NCI-H2107 (cell line): ENCODE measurements around the gene TMEM87A.
A peak's percentile ranks its signal among the peaks of the same experiment; 100 is the strongest.
"Not testable (repeated sequence)": the region's sequence is repeated elsewhere in the genome, so short reads cannot be mapped to it uniquely, and the experiment has no call there.

Experiments used
- DNase-seq: peaks from one replicate; lab custom pipeline; 2025; lab: John Stamatoyannopoulos, UW

Gene TMEM87A

DNA sequence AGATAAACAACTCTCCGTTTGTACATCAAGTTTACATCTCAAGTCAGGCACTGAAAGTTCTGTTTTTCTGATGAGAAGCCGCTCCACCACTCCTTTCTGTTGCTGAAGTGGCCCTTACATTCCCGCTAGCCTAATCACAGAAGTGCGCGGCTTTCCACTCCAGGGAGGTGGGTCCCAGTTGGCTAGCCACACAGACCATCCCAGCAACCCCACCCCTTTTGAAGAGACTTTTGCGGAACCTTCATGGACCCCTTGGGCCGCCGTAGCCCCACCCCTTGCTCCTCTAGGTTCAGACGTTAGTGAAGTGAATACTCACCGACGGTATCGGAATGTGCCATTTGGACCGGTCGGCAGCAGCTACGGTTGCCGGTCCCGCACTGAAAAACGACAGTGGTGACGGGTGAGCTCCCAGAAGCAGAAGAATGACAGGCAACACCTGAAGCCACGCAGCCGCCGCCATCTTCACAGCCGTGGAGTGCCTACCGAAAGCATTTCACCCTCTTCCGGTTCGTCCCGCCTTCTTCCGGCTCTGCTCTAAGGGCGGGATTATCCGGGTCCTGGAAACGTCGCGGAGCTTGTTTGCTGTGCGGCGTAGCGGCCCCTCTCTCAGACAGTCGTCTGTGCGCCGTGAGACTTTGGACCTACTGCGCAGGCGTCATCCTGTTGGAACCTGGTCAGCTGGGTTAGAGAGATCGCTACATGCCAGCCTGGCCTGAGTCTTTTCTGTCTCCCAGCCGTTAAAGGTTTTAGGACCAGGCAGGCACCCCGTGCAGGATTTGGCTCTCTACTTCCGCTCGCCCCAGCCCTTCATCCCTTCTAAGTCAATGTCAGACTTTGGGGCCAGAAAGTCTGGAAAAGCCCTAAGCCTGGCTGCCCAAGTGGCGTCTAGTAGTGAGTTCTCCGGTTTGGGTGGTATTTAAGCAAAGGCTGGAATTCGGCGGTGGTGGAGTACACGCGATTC, at the start of gene TMEM87A, which contains the start of gene GANC:
Gene TMEM87A (minus strand): TSS at position 495 of the 961 bp plus-strand sequence. CDS start 35 bp downstream, at position 460.
Gene GANC (plus strand): TSS at position 263 of the 961 bp plus-strand sequence. CDS start 1,281 bp downstream, outside the sequence.
- peak; percentile 83 for DNase-seq

GRCh38 chr15:42319206-42319605, 46.0 kb upstream of the TMEM87A start:
- DNase-seq = no peak

DNA sequence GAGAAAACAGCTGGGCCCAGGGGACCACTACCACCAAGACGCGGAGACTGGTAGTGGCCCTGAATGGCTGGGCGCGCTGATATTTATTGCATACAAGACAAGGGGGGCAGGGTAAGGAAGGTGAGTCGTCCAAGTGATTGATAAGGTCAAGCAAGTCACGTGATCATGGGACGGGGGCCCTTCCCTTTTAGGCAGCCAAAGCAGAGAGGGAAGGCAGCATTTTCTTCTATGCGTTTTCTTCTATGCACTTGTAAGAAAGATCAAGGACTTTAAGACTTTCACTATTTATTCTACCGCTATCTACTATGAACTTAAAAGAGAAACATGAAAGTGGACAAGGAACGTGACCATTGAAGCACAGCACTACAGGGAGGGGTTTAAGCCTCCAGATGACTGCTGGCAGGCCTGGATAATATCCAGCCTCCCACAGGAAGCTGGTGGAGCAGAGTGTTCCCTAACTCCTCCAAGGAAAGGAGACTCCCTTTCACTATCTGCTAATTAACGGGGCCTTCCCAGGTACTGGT, 43.1 kb upstream of the TMEM87A start:
- not testable (repeated sequence) for DNase-seq

DNA sequence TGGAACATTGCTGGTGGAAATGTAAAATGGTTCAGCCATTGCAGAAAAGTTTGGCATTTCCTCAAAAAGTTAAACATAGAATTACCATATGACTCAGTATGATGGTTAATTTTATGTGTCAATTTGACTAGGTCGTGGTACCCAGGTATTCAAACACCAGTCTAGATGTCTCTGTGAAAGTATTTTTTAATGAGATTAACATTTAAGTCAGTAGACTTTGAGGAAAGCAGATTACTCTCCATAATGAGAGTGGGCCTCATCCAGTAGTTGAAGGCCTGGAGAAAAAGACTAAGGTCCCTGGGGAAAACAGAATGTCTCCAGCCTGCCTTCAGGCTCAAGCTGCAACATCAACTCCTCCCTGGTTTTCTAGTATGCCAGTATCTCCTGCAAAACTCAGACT, 42.3 kb upstream of the TMEM87A start:
- no peak for DNase-seq

- DNase-seq = no peak
These were observed 41.6 kb upstream of the TMEM87A start for GRCh38 chr15:42314818-42315217.

DNA sequence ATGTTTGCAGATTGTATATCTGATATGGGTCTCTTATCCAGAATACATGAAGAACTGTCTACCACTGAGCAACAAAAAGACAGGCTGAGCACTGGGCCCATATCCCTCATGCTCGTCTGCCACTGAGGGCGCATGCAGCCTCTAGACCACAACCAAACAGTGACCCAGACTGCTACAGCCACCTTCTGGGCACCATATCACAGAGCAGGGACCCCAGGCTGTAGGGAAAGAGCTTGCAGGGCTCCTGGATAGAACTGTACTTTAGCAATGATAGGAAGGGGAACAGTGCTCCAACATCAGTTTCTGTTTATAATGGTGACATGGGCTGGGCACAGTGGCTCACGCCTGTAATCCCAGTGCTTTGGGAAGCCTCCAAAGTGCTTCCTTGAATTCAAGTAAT, 40.2 kb upstream of the TMEM87A start:
- DNase-seq = no peak

DNA sequence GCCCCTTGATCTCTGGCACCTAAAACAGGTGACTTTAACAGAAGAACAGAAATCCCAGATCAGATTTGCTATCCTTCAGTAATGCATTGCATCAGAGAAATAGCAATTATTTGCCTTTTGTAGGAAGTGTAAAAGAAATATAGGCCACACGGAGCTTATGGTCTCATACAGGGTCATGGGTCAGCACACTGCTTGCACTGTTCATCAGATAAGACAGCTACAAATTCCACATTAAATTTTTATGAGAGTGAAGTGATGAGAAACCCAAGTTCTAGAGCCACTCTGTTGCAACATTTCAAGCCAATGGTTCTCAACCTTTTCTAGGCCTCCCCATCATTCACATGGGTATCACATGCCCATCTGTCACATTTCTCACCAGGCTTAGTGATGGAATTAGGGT, 33.4 kb upstream of the TMEM87A start:
- no peak for DNase-seq

DNA sequence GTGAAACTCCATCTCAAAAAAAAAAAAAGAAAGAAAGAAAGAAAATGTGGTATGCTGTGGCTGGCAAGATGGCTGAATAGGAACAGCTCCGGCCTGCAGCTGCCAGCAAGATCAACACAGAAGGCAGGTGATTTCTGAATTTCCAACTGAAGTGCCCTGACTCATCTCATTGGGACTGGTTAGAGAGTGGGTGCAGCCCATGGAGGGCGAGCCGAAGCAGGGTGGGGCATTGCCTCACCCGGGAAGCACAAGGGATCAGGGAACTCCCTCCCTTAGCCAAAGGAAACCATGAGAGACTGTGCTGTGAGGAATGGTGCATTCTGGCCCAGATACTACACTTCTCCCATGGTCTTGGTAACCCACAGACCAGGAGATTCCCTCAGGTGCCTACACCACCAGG, 27.8 kb upstream of the TMEM87A start:
- not testable (repeated sequence) for DNase-seq

- DNase-seq = no peak
These were observed 15.9 kb upstream of the TMEM87A start for GRCh38 chr15:42289166-42289565.

DNA sequence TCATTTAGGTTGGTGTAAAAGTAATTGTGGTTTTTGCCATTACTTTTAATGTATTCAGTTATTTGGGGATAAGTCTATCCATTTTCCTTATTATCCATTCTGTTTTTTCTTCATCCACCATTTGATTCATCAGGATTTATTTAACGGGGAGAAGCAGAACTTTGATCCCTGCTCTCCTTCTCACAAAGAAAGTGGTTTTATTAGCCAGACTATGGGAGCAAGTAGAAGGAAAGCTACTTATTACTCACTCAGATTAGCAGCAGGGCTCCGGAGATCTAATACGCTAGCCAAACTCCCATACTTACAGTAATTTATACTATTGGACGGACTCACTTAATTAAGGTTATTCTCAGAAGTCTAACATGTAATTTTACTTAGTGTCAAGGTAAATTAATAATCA, 14.7 kb upstream of the TMEM87A start:
- DNase-seq = no peak

DNA sequence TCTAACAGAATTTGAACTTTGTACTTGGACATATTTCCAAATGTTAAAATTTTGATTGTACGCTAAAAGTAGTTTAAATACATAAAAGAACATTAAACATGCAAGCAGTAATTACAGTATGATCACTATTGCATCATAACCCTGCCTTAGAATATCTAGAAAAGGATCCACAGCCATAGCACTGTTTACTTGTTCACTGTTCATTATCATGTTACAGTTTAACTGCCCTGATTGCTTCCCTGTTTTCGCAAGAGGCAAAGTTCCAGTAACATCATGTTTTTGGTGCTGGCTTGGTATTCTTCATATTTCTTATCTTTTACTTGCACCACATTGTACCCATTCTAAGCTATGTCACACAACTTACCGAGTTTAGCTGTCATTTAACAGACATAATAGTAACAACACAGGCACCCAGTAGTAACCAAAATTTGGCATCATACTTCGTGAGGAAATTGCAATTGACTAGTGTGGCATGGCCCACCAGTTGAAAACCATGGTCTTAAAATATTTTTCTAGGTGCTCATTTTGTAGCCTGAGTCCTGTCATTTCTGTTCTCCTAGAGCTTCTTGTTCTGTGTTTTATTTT, 13.3 kb upstream of the TMEM87A start:
- DNase-seq = no peak

GRCh38 chr15:42285034-42285433, 11.8 kb upstream of the TMEM87A start:
- no peak for DNase-seq

DNA sequence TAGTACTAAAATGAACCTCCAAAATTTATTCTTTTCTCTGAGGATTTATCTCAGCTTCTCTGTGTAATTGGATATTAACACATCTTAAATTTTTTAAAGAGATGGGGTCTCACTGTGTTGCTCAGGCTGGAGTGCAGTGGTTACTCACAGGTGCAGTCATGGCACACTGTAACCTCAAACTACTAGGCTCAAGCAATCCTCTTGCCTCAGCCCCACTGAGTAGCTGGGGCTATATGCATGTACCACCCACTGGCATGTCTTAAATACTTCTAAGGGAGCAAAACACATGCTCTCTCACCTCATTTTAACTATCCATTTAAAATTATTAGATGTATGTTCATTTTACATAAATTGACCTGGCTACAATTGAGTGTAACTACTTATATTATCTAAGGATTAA, 11.3 kb upstream of the TMEM87A start:
- no peak for DNase-seq

DNA sequence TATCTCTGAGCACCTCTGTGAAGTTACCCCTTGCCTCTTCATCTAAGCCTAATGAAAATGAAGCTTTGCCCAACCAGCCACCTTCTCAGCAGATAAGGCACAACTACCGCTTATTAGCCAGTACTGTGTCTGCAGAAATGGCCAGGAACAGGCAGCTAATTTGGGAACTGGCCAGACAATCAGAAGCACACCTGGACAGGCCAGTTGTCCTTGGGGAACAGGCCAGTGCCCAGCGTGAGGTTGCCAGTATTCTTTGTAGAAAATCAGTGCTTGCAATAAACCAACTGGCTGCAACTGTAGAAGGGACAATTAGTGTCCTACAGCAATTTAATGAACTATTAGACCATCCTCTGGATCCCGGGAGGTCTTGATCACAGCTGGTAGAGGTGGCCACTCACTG, 10.4 kb upstream of the TMEM87A start:
- DNase-seq = no peak

DNA sequence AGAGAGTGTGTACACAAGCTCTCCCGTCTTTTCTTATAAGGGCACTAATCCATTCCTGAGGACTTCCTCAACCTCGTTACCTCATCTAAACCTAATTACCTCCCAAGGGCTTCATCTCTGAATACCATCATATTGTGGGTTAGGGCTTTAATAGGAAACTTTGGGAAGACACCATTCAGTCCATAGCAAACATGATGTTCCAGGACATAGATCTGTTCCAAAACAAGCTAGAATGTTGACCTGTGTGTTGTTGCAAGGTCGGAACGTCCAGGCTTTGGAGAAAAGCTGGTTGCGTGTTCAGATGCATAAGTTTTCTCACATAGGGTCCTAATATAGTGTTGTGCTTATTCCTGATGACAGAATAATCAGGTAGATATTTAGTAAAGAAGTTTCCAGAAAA, 9.7 kb upstream of the TMEM87A start:
- DNase-seq = no peak

- no peak for DNase-seq
These were observed 9.1 kb upstream of the TMEM87A start for GRCh38 chr15:42282344-42282743.

DNA sequence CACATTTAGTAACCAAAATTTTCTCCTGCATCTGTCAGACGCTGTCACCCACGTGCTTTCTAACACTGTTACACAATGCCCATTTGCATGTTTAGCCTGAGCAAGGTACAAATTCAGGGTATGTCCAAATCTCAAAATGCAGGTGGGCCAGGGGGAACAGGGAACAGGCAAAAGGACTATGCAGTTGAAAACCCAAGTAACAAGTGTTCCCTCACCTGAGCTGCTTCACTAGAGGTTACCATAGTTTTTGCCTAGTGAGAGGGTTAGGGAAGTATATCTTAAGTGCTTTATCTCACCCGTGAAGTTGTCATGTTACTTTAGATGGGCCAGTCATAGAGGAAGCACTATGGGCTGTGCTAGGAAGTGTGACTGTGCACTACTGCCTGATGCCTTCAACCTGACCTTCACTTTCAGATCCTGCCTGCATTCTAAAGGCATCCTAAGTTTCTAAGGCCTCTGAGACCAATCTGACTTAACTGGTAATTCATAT, 6.0 kb upstream of the TMEM87A start:
- no peak for DNase-seq

- DNase-seq = no peak
These were observed 3.5 kb upstream of the TMEM87A start for GRCh38 chr15:42276762-42277161.

GRCh38 chr15:42275780-42276391, 2.7 kb upstream of the TMEM87A start:
- DNase-seq = no peak

DNA sequence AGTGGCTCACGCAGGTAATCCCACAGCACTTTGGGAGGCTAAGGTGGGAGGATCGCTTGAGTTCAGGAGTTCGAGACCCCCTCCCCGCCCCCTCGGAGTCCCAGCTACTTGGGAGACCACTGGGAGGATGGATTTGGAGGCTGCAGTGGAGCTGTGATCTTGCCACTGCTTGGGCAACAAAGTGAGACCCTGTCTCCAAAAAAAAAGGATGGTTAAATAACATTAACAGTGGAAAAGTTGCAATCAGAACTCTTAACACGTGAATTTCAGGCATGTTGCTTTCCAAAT, 1.4 kb upstream of the TMEM87A start:
- DNase-seq = no peak

DNA sequence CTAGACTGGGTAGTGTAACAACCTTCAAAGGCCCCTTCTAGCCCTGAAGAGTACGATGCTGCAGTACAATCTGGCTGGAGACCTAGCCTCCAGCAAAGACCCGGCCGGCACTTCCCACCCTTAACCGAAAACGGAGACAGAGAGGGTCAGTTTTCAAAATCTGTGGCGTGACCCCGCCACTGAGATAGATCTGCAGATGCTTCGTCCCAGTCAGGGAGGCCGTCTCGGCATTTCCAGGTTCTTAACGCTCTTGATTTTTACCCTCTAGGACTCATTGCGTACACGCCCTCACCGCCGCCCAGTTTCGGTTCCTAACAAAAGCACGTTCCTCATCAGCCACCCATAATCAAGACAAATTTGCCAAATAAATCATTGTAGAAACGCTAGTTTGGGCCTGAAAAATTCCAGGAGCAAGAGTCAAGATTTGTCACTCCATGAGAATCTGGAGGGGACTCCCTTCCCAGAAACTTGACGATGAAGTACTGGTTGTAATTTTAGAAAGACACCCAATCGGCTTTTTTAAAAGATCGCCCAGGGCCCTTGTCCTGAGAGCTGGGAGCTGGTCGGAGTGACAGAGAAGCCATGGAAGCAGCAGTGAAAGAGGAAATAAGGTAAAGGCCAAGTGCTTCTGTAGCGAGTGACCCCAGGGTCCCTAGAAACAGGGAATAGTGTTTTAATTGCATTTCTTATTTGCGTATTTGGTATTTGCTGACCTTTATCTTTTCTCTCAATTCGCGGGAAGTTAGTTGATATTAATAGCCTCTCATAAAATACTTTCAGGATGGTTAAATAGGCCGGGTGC, 868 bp upstream of the TMEM87A start:
- DNase-seq = peak; percentile 5

- no peak for DNase-seq
These were observed 2.2 kb downstream of the TMEM87A start for GRCh38 chr15:42270996-42271395.
